Transverse colon (tissue), 4 donors: ENCODE results near the gene ADAMTS16.

Experiments used
- CTCF ChIP-seq, 5 experiments: fragments of 200-600 bp in 3 of 5; fragments of 450-650 bp in 2 of 5; sonication (generic) in 3 of 5; IDR thresholded peaks; 1 replicate in 2 of 5; 2 replicates in 3 of 5; pipeline ENCODE4 v1.5.1; 2016 to 2017; ENCODE audit warnings: antibody characterized with exemption in 5 of 5, inconsistent platforms in 3 of 5, mild to moderate bottlenecking in 2 of 5, moderate library complexity in 1 of 5
- EP300 ChIP-seq: sonication (generic); formaldehyde crosslinking; IDR thresholded peaks from one replicate; pipeline ENCODE4 v1.6.1; 2017; ENCODE audit warnings: antibody characterized with exemption, low read depth
- POLR2A ChIP-seq: fragments of 450-650 bp; IDR thresholded peaks from one replicate; pipeline ENCODE4 v1.6.1; 2016; ENCODE audit warnings: antibody characterized with exemption, mild to moderate bottlenecking, moderate library complexity
- POLR2AphosphoS5 ChIP-seq, 3 donors: sonication (generic); formaldehyde crosslinking; IDR thresholded peaks; one replicate each; pipeline ENCODE4 v1.6.1; 2016; ENCODE audit warnings: antibody characterized with exemption in 3 of 3

GRCh38 chr5:5155617-5156016 lies 15.5 kb downstream of the ADAMTS16 start:
- TF ChIP-seq CTCF (IDR thresholded peaks at IDR 0.05) (no peak), EP300 (no peak), POLR2A (no peak), POLR2AphosphoS5 (IDR thresholded peaks at IDR 0.05) (no peak)
